H9 (cell line): ENCODE data around the gene BPIFB4. TPM values are rescaled to one million over a fixed set of nuclear protein-coding genes. Genes with fewer than 3 reads are reported as not detected.

ENCODE experiments used
- DNase-seq: peaks from one replicate; pipeline ENCODE4 v3.0.0-alpha.2; 2017
- H2AFZ ChIP-seq: one replicate; pipeline ENCODE4 v1.6.1; 2013; ENCODE audit warnings: mild to moderate bottlenecking, low read length, control low read depth, moderate library complexity
- H2AK5ac ChIP-seq: 2 replicates; pipeline ENCODE4 v1.6.1; 2013; ENCODE audit warnings: low read length, control low read depth, mixed read lengths; ENCODE audit not compliant: insufficient read length
- H2BK120ac ChIP-seq: one replicate; pipeline ENCODE4 v1.6.1; 2013; ENCODE audit warnings: low read depth, mild to moderate bottlenecking, low read length, control low read depth, inconsistent platforms; ENCODE audit not compliant: poor library complexity, severe bottlenecking
- H2BK12ac ChIP-seq: 2 replicates; pipeline ENCODE4 v1.6.1; 2013; ENCODE audit warnings: low read length, control low read depth, mixed read lengths, low read depth; ENCODE audit not compliant: insufficient read length
- H2BK15ac ChIP-seq: 2 replicates; pipeline ENCODE4 v1.6.1; 2013; ENCODE audit warnings: low read depth, low read length, control low read depth
- H2BK20ac ChIP-seq: one replicate; pipeline ENCODE4 v1.6.1; 2013; ENCODE audit warnings: low read depth, mild to moderate bottlenecking, low read length, control low read depth, inconsistent platforms; ENCODE audit not compliant: poor library complexity, severe bottlenecking
- H2BK5ac ChIP-seq: 2 replicates; pipeline ENCODE4 v1.6.1; 2013; ENCODE audit warnings: low read length, control low read depth, mixed read lengths; ENCODE audit not compliant: insufficient read length
- H3K14ac ChIP-seq: 2 replicates; pipeline ENCODE4 v1.6.1; 2013; ENCODE audit warnings: low read length, control low read depth; ENCODE audit not compliant: insufficient read depth
- H3K18ac ChIP-seq: 2 replicates; pipeline ENCODE4 v1.6.1; 2013; ENCODE audit warnings: low read depth, mild to moderate bottlenecking, mixed read lengths, low read length, control low read depth; ENCODE audit not compliant: insufficient read length
- H3K23ac ChIP-seq: 2 replicates; pipeline ENCODE4 v1.6.1; 2013; ENCODE audit warnings: low read length, control low read depth, mixed read lengths, low read depth; ENCODE audit not compliant: insufficient read length
- H3K23me2 ChIP-seq: 2 replicates; pipeline ENCODE4 v1.6.1; 2013; ENCODE audit warnings: low read depth, mild to moderate bottlenecking, mixed read lengths, low read length, control low read depth; ENCODE audit not compliant: insufficient read length, poor library complexity, severe bottlenecking
- H3K27ac ChIP-seq: 2 replicates; pipeline ENCODE4 v1.5.1; 2013; ENCODE audit warnings: low read length, control low read depth, mixed read lengths, low read depth; ENCODE audit not compliant: insufficient read length
- H3K27me3 ChIP-seq: 2 replicates; pipeline ENCODE4 v1.6.1; 2013; ENCODE audit warnings: low read length, control low read depth, inconsistent platforms; ENCODE audit not compliant: insufficient read depth
- H3K4ac ChIP-seq: 2 replicates; pipeline ENCODE4 v1.6.1; 2013; ENCODE audit warnings: low read depth, mild to moderate bottlenecking, control low read depth, inconsistent platforms, low read length, moderate library complexity
- H3K4me1 ChIP-seq: 2 replicates; pipeline ENCODE4 v1.6.1; 2013; ENCODE audit warnings: low read length, control low read depth, inconsistent platforms; ENCODE audit not compliant: insufficient read depth
- H3K4me2 ChIP-seq: 2 replicates; pipeline ENCODE4 v1.6.1; 2013; ENCODE audit warnings: low read length, control low read depth, mixed read lengths; ENCODE audit not compliant: insufficient read length, insufficient read depth
- H3K56ac ChIP-seq: 2 replicates; pipeline ENCODE4 v1.6.1; 2013; ENCODE audit warnings: low read depth, mild to moderate bottlenecking, mixed read lengths, low read length, control low read depth; ENCODE audit not compliant: insufficient read length
- H3K79me1 ChIP-seq: 2 replicates; pipeline ENCODE4 v1.6.1; 2013; ENCODE audit warnings: low read depth, mild to moderate bottlenecking, moderate library complexity, low read length, control low read depth, inconsistent platforms; ENCODE audit not compliant: insufficient read depth, poor library complexity, severe bottlenecking
- H3K79me2 ChIP-seq: 2 replicates; pipeline ENCODE4 v1.6.1; 2013; ENCODE audit warnings: low read length, control low read depth, inconsistent platforms; ENCODE audit not compliant: insufficient read depth
- H3K9ac ChIP-seq: 2 replicates; pipeline ENCODE4 v1.6.1; 2013; ENCODE audit warnings: low read length, control low read depth, mixed read lengths; ENCODE audit not compliant: insufficient read length; ENCODE audit errors: extremely low read depth
- H3K9me3 ChIP-seq: one replicate; pipeline ENCODE4 v1.6.1; 2013; ENCODE audit warnings: low read depth, low read length, inconsistent platforms; ENCODE audit not compliant: control insufficient read depth
- H3T11ph ChIP-seq: one replicate; pipeline ENCODE4 v1.6.1; 2013; ENCODE audit warnings: mild to moderate bottlenecking, low read length, control low read depth, inconsistent platforms
- H4K20me1 ChIP-seq: one replicate; pipeline ENCODE4 v1.6.1; 2013; ENCODE audit not compliant: control insufficient read depth, insufficient read length, insufficient read depth
- H4K5ac ChIP-seq: 2 replicates; pipeline ENCODE4 v1.6.1; 2013; ENCODE audit warnings: low read depth, mild to moderate bottlenecking, mixed read lengths, low read length, control low read depth; ENCODE audit not compliant: insufficient read length
- H4K8ac ChIP-seq: replicated peaks from 2 replicates; pipeline ENCODE4 v1.6.1; 2013; ENCODE audit warnings: low read length, control low read depth, mixed read lengths, low read depth; ENCODE audit not compliant: insufficient read length
- H4K91ac ChIP-seq: 2 replicates; pipeline ENCODE4 v1.6.1; 2013; ENCODE audit warnings: low read depth, mild to moderate bottlenecking, moderate library complexity, mixed read lengths, low read length, control low read depth; ENCODE audit not compliant: insufficient read length
- H3K27ac Mint-ChIP-seq, 3 experiments: 2 replicates in 2 of 3; 3 replicates in 1 of 3; pipeline ENCODE4 v1.8.0; 2020 to 2021; ENCODE audit warnings: mixed read lengths in 3 of 3, mild to moderate bottlenecking in 1 of 3, moderate library complexity in 1 of 3
- H3K27me3 Mint-ChIP-seq: 2 replicates; pipeline ENCODE4 v1.8.0; 2021; ENCODE audit warnings: low read depth, mild to moderate bottlenecking, moderate library complexity, mixed read lengths
- H3K36me3 Mint-ChIP-seq, 3 experiments: 2 replicates in 2 of 3; 3 replicates in 1 of 3; pipeline ENCODE4 v1.8.0; 2020 to 2021; ENCODE audit warnings: low read depth in 3 of 3, mixed read lengths in 3 of 3; ENCODE audit not compliant: insufficient read depth in 1 of 3
- H3K4me1 Mint-ChIP-seq, 2 experiments: 2 replicates each; pipeline ENCODE4 v1.8.0; 2020; ENCODE audit warnings: mixed read lengths in 2 of 2
- H3K4me3 Mint-ChIP-seq, 2 experiments: 2 replicates in 1 of 2; 3 replicates in 1 of 2; pipeline ENCODE4 v1.8.0; 2020 to 2021; ENCODE audit warnings: mild to moderate bottlenecking in 2 of 2, mixed read lengths in 2 of 2, moderate library complexity in 1 of 2
- H3K9me3 Mint-ChIP-seq, 2 experiments: 2 replicates in 1 of 2; 3 replicates in 1 of 2; pipeline ENCODE4 v1.8.0; 2020; ENCODE audit warnings: mild to moderate bottlenecking in 2 of 2, mixed read lengths in 2 of 2, moderate library complexity in 1 of 2
- CTCF ChIP-seq: fragments of 200-600 bp; sonication (generic); conservative IDR thresholded peaks from 3 replicates; pipeline ENCODE4 v1.8.0; 2021; ENCODE audit warnings: antibody characterized with exemption, mild to moderate bottlenecking
- WGBS: extraction: QIAGEN DNeasy Blood & Tissue Kit; methylation state at CpG from one replicate; pipeline ENCODE4 v1.1.7; 2013; ENCODE audit warnings: missing lambda C conversion rate, low lambda C conversion rate, mixed read lengths; ENCODE audit not compliant: insufficient read length; ENCODE audit errors: extremely low coverage; 5-methylcytosine and 5-hydroxymethylcytosine counted together
- total RNA-seq: library from RNA; stranded (reverse); gene quantifications from 2 replicates; pipeline ENCODE4 v1.2.1, GENCODE V29; 2021

The BPIFB4 gene
- total RNA-seq, 1 experiment from 2014 or later: not detected

GRCh38 chr20:33054381-33054780, 25.1 kb upstream of the BPIFB4 start:
- no peak overlapping the region for H4K5ac ChIP-seq
- no peaks in the 10 kb centered on the region for H3K79me1 ChIP-seq
- H2AK5ac ChIP-seq: no peak overlapping the region
- no peak overlapping the region for H2BK5ac ChIP-seq
- no peaks in the 10 kb centered on the region for H3K9me3 ChIP-seq
- DNase-seq: no peak
- H3T11ph ChIP-seq: no peak overlapping the region
- no peak overlapping the region for H3K4me2 ChIP-seq
- Mint-ChIP-seq H3K4me1 (peaks cover 8% of the 10 kb centered on the region in 2 experiments), H3K36me3 (no peaks in the 10 kb centered on the region), H3K27ac (peak overlapping the region in 1 of 3 experiments; percentile 7; a peak in 1 of 7 replicates), H3K9me3 (no peaks in the 10 kb centered on the region), H3K27me3 (peaks cover 4% of the 10 kb centered on the region; the same call in 1 of the 2 replicates), H3K4me3 (no peak overlapping the region; a peak in 1 of 5 replicates)
- no peak overlapping the region for H2BK12ac ChIP-seq
- TF ChIP-seq CTCF: no peak
- H3K9ac ChIP-seq: no peak overlapping the region
- H3K14ac ChIP-seq: no peak overlapping the region
- no CpG with 5 or more reads among the region's 7 CpGs for WGBS
- H3K79me2 ChIP-seq: no peaks in the 10 kb centered on the region
- H3K27ac ChIP-seq: no peak overlapping the region
- no peak overlapping the region for H3K56ac ChIP-seq
- no peaks in the 10 kb centered on the region for H4K20me1 ChIP-seq
- H3K27me3 ChIP-seq: no peaks in the 10 kb centered on the region
- no peak overlapping the region for H4K91ac ChIP-seq
- no peak overlapping the region for H4K8ac ChIP-seq
- no peak overlapping the region for H2AFZ ChIP-seq
- H3K23me2 ChIP-seq: no peaks in the 10 kb centered on the region
- no peak overlapping the region for H2BK20ac ChIP-seq
- no peaks in the 10 kb centered on the region for H3K4me1 ChIP-seq
- no peak overlapping the region for H2BK15ac ChIP-seq
- H3K4ac ChIP-seq: no peak overlapping the region
- H3K18ac ChIP-seq: no peak overlapping the region
- no peak overlapping the region for H3K23ac ChIP-seq
- no peak overlapping the region for H2BK120ac ChIP-seq
